HL-60 (cell line): ENCODE measurements around the gene GOLGA6B.
A peak's percentile ranks its signal among the peaks of the same experiment; 100 is the strongest.
"Not testable (repeated sequence)": the region's sequence is repeated elsewhere in the genome, so short reads cannot be mapped to it uniquely, and the experiment has no call there.

ENCODE experiments used
- DNase-seq, 2 experiments: peaks; one replicate each; pipeline ENCODE4 v3.0.0-alpha.2; 2010 to 2020; ENCODE audit warnings: low read depth in 1 of 2, low spot score in 1 of 2
- H3K27ac ChIP-seq: fragments of 250-450 bp; sonication (Bioruptor Pico); replicated peaks from 2 replicates; pipeline ENCODE4 v1.5.1; 2020; ENCODE audit warnings: mild to moderate bottlenecking, moderate library complexity
- H3K27me3 ChIP-seq: fragments of 250-450 bp; sonication (Bioruptor Pico); 2 replicates; pipeline ENCODE4 v1.5.1; 2021; ENCODE audit warnings: mild to moderate bottlenecking, moderate library complexity; ENCODE audit not compliant: insufficient read depth, poor library complexity, severe bottlenecking
- H3K4me3 ChIP-seq: replicated peaks from 2 replicates; pipeline ENCODE4 v1.5.1; 2011; ENCODE audit warnings: mild to moderate bottlenecking, control low read depth, low read length; ENCODE audit not compliant: insufficient read depth
- GABPA ChIP-seq: IDR thresholded peaks from 2 replicates; pipeline ENCODE4 v1.6.1; 2012; ENCODE audit warnings: low read depth
- POLR2AphosphoS5 ChIP-seq: IDR thresholded peaks from 2 replicates; pipeline ENCODE4 v1.6.1; 2012; ENCODE audit warnings: low read depth
- SPI1 ChIP-seq: IDR thresholded peaks from 2 replicates; pipeline ENCODE4 v1.6.1; 2012; ENCODE audit warnings: low read depth, mild to moderate bottlenecking, borderline replicate concordance
- TF ChIP-seq, protein P1 (sequence below): IDR thresholded peaks from one replicate; pipeline ENCODE4 v1.5.1; 2011; ENCODE audit warnings: low read length, control low read depth, inconsistent platforms; ENCODE audit not compliant: insufficient read depth
- TF ChIP-seq, protein P2 (sequence below): IDR thresholded peaks from 2 replicates; pipeline ENCODE4 v1.6.1; 2012; ENCODE audit warnings: low read depth; ENCODE audit not compliant: insufficient replicate concordance

GOLGA6B gene

DNA sequence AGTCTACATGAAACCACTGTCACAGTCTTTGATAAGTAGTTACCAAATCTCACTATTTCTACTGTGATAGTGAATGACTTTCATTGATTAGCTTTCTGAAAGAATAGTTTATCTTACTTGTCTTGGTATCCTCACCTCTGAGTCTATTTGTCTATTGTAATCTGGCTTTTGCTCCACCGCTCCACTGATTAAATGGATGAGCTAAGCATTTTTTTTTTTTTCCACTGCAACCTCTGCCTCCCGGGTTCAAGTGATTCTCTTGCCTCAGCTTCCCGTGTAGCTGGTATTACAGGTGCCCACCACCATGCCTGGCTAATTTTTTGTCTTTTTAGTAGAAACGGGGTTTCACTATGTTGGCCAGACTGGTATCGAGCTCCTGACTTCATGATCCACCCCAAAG is 44.4 kb downstream of the GOLGA6B start:
- DNase-seq: no peak

DNA sequence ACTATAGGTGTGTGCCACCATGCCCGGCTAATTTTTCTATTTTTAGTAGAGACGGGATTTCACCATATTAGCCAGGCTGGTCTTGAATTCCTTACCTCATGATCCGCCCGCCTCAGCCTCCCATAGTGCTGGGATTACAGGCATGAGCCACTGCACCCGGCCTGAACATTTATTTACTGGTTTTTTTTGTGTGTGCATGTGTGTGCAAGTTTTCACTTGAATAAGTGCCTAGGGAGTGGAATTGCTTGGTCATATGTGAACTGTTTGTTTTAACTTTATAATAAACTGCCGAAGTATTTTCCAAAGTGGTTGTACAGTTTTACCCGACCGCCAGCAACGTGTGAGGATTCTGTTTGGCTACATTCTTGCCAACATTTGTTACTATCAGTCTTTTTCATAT is 45.6 kb downstream of the GOLGA6B start:
- Histone ChIP-seq H3K27ac (no peak overlapping the region), H3K27me3 (no peaks in the 10 kb centered on the region), H3K4me3 (no peak overlapping the region)
- TF ChIP-seq, protein P1, sequence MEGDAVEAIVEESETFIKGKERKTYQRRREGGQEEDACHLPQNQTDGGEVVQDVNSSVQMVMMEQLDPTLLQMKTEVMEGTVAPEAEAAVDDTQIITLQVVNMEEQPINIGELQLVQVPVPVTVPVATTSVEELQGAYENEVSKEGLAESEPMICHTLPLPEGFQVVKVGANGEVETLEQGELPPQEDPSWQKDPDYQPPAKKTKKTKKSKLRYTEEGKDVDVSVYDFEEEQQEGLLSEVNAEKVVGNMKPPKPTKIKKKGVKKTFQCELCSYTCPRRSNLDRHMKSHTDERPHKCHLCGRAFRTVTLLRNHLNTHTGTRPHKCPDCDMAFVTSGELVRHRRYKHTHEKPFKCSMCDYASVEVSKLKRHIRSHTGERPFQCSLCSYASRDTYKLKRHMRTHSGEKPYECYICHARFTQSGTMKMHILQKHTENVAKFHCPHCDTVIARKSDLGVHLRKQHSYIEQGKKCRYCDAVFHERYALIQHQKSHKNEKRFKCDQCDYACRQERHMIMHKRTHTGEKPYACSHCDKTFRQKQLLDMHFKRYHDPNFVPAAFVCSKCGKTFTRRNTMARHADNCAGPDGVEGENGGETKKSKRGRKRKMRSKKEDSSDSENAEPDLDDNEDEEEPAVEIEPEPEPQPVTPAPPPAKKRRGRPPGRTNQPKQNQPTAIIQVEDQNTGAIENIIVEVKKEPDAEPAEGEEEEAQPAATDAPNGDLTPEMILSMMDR: no peak
- TF ChIP-seq, protein P2, sequence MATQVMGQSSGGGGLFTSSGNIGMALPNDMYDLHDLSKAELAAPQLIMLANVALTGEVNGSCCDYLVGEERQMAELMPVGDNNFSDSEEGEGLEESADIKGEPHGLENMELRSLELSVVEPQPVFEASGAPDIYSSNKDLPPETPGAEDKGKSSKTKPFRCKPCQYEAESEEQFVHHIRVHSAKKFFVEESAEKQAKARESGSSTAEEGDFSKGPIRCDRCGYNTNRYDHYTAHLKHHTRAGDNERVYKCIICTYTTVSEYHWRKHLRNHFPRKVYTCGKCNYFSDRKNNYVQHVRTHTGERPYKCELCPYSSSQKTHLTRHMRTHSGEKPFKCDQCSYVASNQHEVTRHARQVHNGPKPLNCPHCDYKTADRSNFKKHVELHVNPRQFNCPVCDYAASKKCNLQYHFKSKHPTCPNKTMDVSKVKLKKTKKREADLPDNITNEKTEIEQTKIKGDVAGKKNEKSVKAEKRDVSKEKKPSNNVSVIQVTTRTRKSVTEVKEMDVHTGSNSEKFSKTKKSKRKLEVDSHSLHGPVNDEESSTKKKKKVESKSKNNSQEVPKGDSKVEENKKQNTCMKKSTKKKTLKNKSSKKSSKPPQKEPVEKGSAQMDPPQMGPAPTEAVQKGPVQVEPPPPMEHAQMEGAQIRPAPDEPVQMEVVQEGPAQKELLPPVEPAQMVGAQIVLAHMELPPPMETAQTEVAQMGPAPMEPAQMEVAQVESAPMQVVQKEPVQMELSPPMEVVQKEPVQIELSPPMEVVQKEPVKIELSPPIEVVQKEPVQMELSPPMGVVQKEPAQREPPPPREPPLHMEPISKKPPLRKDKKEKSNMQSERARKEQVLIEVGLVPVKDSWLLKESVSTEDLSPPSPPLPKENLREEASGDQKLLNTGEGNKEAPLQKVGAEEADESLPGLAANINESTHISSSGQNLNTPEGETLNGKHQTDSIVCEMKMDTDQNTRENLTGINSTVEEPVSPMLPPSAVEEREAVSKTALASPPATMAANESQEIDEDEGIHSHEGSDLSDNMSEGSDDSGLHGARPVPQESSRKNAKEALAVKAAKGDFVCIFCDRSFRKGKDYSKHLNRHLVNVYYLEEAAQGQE: no peak
- no peak for DNase-seq

More for the DNA sequence above, 44.4 kb downstream of the GOLGA6B start:
- Histone ChIP-seq H3K27ac (no peak overlapping the region), H3K27me3 (no peaks in the 10 kb centered on the region), H3K4me3 (no peak overlapping the region)
- TF ChIP-seq, protein P2: no peak
- no peak for TF ChIP-seq SPI1

DNA sequence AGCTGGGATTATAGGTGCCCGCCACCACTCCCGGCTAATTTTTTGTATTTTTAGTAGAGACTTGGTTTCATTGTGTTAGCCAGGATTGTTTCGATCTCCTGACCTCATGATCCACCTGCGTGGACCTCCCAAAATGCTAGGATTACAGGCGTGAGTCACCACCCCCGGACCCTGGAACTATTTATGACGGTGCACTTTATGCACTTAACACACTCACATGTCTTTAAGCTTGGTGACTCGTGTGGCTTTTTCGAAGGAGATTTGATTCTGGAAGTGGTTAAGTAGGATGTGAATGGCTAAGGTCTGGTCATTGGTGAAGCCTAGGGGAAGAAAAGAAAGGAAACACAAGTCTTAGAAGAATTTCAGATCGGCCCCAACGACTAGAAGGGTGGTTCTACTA is 51.8 kb downstream of the GOLGA6B start:
- TF ChIP-seq, protein P1: no peak
- no peak for TF ChIP-seq GABPA
- TF ChIP-seq, protein P2: no peak
- TF ChIP-seq SPI1: no peak
- no peak for TF ChIP-seq POLR2AphosphoS5
- no peaks in the 10 kb centered on the region for H3K27me3 ChIP-seq
- no peak overlapping the region for H3K27ac ChIP-seq
- DNase-seq: no peak
- no peak overlapping the region for H3K4me3 ChIP-seq

DNA sequence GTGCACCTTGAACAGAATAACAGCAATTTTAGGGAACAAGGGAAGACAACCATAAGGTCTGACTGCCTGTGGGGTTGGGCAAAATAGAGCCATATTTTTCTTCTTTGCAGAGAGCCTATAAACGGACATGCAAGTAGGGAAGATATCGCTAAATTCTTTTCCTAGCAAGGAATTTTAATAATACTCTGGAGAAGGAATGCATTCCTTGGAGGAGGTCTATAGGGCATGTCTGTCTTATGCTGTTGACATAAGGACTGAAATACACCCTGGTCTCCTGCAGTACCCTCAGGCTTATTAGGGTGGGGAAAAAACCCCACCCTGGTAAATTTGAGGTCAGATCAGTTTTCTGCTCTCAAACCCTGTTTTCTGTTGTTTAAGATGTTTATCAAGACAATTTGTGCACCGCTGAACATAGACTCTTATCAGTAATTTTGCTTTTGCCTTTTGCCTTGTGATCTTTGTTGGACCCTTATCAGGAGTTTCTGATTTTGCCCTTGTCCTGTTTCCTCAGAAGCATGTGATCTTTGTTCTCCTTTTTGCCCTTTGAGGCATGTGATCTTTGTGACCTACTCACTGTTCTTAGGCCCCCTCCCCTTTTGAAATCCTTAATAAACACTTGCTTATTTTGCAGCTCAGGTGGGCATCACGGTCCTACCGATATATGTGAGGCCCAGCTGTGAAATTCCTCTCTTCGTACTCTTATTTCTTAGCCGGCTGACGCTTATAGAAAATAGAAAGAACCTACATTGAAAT is 54.2 kb downstream of the GOLGA6B start:
- H3K4me3 ChIP-seq, H3K27ac ChIP-seq, H3K27me3 ChIP-seq: not testable (repeated sequence)
- peak in 1 of 2 experiments; percentile 2 for DNase-seq
